ENCODE measurements around the gene INSR. TPM values are rescaled to one million over a fixed set of nuclear protein-coding genes. Genes with fewer than 3 reads are reported as not detected.
"Not testable (repeated sequence)": the region's sequence is repeated elsewhere in the genome, so short reads cannot be mapped to it uniquely, and the experiment has no call there.

The INSR gene
- total RNA-seq, 1 donor, result 52.8 TPM

DNA sequence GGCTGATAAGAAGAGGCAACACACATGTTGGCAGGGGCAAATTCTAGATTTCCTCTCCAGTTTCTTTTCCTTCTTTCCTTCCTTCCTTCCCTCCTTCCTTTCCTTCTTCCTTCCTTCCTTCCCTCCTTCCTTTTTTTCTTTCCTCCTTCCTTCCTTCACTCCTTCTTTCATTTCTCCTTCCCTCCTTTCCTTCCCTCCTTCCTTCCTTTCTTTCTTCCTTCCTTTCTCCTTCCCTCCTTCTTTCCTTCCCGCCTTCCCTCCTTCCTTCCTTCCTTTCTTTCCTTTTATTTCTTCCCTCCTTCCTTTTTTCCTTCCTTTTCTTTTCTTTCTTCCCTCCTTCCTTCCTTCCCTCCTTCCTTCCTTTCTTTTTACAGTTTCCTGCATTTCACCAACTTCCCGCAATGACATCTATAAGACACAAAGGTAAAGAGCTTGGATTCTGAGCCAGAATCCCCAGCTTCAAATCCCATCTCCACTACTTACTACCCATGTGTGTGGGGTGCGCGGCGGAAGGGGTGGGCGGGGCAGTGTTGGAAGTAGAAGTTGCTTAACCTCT, 35.3 kb downstream of the INSR start:
- no peak for DNase-seq (ENCODE audit: low read depth in 2 of 3, low spot score in 2 of 3)

- no peak for DNase-seq (ENCODE audit: low read depth in 2 of 3, low spot score in 2 of 3)
These were observed 36.0 kb downstream of the INSR start for GRCh38 chr19:7258041-7258839.

DNA sequence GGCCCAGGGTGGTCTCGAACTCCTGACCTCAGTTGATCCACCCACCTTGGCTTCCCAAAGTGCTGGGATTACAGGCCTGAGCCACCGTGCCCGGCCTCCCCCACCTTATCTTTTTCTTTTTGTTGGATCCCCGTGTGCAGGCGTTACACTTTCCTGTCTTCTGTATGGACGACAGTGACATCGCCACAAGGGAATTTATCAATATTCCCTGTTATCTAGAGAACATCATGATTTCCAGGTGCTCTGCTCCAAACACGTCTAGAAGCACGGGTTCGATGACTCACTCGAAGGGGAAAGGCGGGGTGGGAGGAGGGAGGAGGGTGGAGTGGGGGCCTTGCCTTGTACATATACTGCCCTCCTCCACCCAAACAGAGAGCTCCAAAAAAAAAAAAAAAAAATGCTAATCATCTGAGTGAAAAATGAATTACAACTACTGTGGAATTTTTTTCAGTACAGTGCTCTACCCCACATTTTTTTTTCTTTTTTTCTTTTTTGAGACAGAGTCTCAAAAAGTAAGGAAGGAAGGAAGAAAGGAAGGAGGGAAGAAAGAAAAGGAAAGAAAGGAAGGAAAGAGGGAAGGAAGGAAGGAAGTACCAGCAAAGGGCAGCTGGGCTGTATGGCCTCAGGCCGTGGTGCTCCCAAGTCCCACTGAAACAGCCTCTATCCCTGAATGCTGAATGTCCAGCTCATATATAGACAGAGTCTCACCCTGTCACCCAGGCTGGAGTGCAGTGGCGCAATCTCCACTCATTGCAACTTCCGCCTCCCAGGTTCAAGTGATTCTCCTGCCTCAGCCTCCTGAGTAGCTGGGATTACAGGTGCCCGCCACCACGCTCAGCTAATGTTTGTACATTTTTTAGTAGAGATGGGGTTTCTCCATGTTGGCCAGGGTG, 36.8 kb downstream of the INSR start:
- DNase-seq (ENCODE audit: low read depth in 2 of 3, low spot score in 2 of 3), result no peak

DNA sequence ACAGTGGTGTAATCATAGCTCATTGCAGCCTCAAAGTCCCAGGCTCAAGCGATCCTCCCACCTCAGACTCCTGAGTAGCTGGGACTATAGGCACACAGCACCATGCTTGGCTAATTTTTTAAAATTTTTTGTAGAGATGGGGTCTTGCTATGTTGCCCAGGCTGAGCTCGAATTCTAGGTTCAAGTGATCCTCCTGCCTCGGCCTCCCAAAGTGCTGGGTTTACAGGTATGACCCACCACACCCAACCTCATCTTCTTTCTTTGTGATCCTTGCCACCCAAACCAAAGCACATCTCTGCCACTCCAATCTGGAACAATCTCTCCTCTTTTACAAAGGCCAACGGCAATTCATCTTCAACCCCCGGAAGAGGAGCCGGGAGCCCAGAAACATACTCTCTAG, 38.6 kb downstream of the INSR start:
- DNase-seq (ENCODE audit: low read depth in 2 of 3, low spot score in 2 of 3), result no peak

- no peak for DNase-seq (ENCODE audit: low read depth in 2 of 3, low spot score in 2 of 3)
These were observed 39.1 kb downstream of the INSR start for GRCh38 chr19:7255119-7255518.

DNA sequence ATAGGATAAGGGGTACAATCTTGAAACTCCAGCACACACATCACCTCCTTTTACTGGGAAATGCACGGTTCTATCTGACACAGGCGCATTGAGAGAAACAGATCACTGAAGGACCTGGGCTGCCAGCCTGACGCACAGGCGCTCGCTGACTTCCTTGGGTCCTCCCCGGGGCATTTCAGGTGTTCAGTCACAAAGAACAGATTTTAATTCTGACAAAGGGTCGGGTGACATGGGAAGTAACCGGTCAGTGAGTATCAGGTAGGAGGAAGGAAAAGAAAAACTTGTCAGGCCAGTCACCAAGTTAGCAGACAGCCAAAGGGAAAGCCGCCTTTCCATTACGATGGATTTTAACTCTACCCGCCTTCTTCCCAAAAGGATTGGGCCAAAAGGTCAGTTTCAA, 39.6 kb downstream of the INSR start:
- DNase-seq (ENCODE audit: low read depth in 2 of 3, low spot score in 2 of 3), result no peak

DNA sequence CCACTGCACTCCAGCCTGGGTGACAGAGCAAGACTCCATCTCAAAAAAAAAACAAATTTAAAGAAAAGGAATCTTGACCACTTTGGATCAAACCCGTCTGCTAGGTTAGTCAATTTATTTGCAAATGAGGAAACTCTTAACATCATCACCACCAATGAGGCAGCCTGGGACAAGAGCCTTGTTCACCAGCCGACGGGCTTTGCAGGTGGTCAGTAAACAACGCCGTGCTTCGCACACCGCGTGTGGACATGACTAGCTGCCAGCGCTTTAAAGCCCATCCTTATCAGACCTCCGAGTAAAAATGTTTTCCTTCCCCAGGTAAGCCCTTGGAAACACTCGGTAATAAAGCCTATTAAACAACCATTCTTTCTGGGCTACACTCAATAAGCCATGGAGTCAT, 41.9 kb downstream of the INSR start:
- no peak for DNase-seq (ENCODE audit: low read depth in 2 of 3, low spot score in 2 of 3)

DNA sequence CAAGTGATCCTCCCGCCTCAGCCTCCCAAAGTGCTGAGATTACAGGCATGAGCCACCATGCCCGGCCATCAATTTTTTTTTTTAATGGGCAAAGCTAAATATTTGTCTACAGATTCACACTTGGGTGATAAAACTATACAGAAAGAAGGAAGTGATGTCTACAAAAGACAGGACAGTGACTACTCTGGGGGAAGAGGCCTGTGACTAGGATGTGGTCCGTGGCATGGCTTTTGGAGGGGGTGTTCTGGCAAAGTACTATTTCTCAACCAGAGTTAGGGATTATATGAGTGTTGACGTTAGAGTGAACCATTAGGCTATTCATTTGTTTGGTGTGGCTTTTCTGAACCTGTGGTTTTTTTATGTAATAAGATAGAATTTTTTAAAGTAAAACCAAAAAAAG, 42.7 kb downstream of the INSR start:
- DNase-seq (ENCODE audit: low read depth in 2 of 3, low spot score in 2 of 3), result peak in 1 of 3 donors; percentile 8

- DNase-seq (ENCODE audit: low read depth in 2 of 3, low spot score in 2 of 3), result no peak
These were observed 43.3 kb downstream of the INSR start for GRCh38 chr19:7250951-7251350.

- no peak for DNase-seq (ENCODE audit: low read depth in 2 of 3, low spot score in 2 of 3)
These were observed 44.1 kb downstream of the INSR start for GRCh38 chr19:7250057-7250596.

DNA sequence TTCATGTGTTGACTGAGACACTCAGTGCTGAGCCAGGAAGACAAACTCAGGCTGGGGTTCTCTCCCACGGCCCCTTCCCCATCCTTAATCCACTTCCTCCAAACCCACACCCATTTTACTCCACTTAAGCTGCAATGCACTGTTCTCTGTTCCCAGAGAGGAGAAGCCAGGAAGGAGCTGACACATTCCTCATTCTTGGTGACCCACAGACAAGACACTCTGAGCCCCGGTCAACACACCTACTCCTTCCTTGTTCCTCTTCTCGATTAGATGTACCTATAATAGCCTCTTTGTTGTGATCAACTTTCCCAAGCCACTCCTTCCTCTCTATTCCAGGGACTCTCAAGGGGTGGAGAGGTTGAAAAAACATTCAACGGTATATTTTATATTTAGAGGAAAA, 47.1 kb downstream of the INSR start:
- no peak for DNase-seq (ENCODE audit: low read depth in 2 of 3, low spot score in 2 of 3)

DNA sequence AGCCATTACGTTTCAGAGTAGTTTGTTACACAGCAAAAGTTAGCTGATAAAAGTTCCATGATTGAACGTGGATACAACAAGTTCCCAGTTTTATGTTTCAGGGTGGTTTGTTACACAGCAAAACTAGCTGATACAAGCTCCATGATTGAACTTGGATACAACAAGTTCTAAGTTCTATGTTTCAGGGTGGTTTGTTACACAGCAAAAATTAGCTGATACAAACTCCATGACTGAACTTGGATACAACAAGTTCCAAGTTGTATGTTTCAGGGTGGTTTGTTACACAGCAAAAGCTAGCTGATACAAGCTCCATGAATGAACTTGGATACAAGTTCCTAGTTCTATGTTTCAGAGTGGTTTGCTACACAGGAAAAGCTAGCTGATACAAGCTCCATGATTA, 47.6 kb downstream of the INSR start:
- DNase-seq (ENCODE audit: low read depth in 2 of 3, low spot score in 2 of 3), result no peak

DNA sequence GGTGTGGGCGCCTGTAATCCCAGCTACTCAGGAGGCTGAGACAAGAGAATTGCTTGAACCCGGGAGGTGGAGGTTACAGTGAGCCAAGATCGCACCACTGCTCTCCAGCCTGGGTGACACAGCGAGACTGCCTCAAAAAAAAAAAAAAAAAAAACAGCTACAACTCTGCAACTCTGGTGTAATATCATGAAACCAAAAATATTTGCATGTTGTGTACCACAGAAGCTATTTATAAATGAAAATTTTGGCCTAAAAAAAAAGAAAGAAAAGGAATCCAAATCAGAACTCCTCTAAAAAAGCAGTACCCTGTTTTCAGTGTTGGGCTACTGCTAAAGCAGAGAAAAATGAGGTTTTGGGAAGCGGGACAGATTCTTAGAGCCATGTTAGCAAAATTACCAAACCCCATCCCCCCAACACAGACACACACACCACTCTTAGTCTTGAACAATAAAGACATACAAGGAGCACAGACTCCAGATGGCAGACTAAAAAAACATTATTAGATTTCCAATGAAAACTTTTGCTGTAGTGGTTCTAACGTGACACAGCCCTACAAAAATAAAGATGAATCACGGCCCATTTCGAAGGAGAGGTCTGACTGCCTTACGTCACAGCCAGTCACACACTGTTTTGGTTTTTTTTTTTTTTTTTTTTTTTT, 51.5 kb downstream of the INSR start:
- no peak for DNase-seq (ENCODE audit: low read depth in 2 of 3, low spot score in 2 of 3)

DNA sequence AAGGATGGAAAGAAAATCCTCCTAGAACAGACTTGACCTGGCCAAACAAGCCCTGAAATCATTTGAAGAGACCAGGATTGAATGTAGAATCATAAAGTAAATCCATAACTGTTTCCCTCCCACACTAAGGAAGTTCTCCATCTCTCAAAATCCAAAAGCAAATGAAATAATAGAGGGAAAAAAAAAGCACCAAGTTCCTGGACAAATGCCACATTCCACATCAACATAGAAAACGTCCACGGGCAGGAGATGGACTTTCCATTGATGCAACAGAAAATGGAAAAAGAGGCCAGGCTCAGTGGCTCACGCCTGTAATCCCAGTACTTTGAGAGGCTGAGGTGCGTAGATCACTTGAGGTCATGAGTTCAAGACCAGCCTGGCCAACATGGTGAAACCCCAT, 56.2 kb downstream of the INSR start:
- DNase-seq (ENCODE audit: low read depth in 2 of 3, low spot score in 2 of 3), result no peak

GRCh38 chr19:7236153-7236552, 58.1 kb downstream of the INSR start:
- DNase-seq (ENCODE audit: low read depth in 2 of 3, low spot score in 2 of 3), result no peak

DNA sequence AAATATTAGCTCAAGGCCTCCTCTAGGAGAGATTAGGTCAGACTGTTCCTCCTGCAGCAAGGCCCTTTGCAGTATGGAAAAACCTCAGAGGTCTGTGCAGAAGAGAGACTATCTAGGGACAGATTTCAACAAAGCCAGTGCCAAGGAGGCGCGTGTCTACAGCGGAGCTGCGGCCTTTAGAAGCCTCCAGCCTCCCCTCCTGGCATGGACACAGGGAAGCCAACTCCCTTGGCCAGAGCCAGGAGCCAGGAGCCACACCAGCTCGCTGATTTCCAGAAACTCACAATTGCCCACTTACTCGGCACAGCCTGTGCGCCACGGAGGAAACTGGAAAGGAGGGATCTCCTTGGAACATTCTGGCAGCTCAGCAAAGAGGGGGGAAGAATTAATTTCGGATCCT, 63.4 kb downstream of the INSR start:
- DNase-seq (ENCODE audit: low read depth in 2 of 3, low spot score in 2 of 3), result no peak

GRCh38 chr19:7229735-7230134, 64.5 kb downstream of the INSR start:
- no peak for DNase-seq (ENCODE audit: low read depth in 2 of 3, low spot score in 2 of 3)

GRCh38 chr19:7228935-7229541, 65.2 kb downstream of the INSR start:
- no peak for DNase-seq (ENCODE audit: low read depth in 2 of 3, low spot score in 2 of 3)

DNA sequence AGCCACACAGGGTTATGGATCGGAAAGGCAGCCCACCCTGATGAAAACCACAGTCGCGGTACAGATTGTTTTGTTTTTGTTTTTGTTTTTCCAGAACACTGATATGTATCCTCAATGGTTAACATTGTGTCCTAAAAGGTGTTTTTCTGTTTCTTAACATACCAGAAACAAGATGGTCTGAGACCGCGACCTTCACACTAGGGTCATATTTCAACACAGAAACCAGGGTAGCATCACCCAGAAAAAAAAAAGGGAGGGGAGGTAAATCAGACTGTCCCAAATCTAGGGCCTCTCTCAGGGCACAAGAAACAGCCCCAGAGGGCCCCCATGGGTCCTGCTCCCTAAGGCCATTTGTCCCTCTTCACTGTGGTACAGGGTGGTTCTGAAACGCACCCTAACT, 66.5 kb downstream of the INSR start:
- no peak for DNase-seq (ENCODE audit: low read depth in 2 of 3, low spot score in 2 of 3)

GRCh38 chr19:7227149-7227548, 67.1 kb downstream of the INSR start:
- DNase-seq (ENCODE audit: low read depth in 2 of 3, low spot score in 2 of 3), result not testable (repeated sequence)

Measured in hematopoietic multipotent progenitor cell (in vitro differentiated cells).